B cell (primary cell): ENCODE results near the gene DOCK1. TPM values are rescaled to one million over a fixed set of nuclear protein-coding genes. Genes with fewer than 3 reads are reported as not detected.

ENCODE experiments used
- ATAC-seq: fragments of 200-7000 bp; cut with Tn5 transposase; one replicate; pipeline ENCODE4 v1.10.0; 2021; ENCODE audit warnings: low read depth, mild to moderate bottlenecking, moderate number of reproducible peaks, moderate library complexity
- CTCF ChIA-PET: fragments of 350-600 bp; sonication (Branson Sonifier 250); formaldehyde crosslinking; loops from one replicate; lab custom pipeline; 2021; ENCODE audit warnings: antibody characterized with exemption, inconsistent platforms; lab: Charles Lee
- POLR2A ChIA-PET: fragments of 350-600 bp; sonication (Branson Sonifier 250); formaldehyde crosslinking; loops from one replicate; lab custom pipeline; 2021; ENCODE audit warnings: antibody characterized with exemption; lab: Charles Lee
- DNase-seq: peaks from one replicate; pipeline ENCODE4 v3.0.0; 2013
- H2AFZ ChIP-seq: 2 replicates; pipeline ENCODE4 v1.6.1; 2012; ENCODE audit warnings: mild to moderate bottlenecking, low read depth, low read length; ENCODE audit not compliant: insufficient read depth, poor library complexity, severe bottlenecking
- H3K27ac ChIP-seq, 2 donors: 1 replicate in 1 of 2; 2 replicates in 1 of 2; pipeline ENCODE4 v1.5.1; 2012 to 2013; ENCODE audit warnings: low read length in 2 of 2, mild to moderate bottlenecking in 2 of 2, moderate library complexity in 1 of 2
- H3K27me3 ChIP-seq, 4 experiments: fragments of 200-600 bp in 1 of 4; sonication (generic) in 1 of 4; replicated peaks in 1 of 4; 1 replicate in 2 of 4; 2 replicates in 2 of 4; pipeline versions ENCODE4 v1.6.1 to v1.7.0; 2013 to 2016; ENCODE audit warnings: low read length in 3 of 4, mild to moderate bottlenecking in 2 of 4, mixed read lengths in 1 of 4, moderate library complexity in 1 of 4; ENCODE audit not compliant: insufficient read depth in 4 of 4, control insufficient read depth in 3 of 4; ENCODE audit errors: control extremely low read depth in 1 of 4
- H3K36me3 ChIP-seq, 2 experiments: replicated peaks in 1 of 2; 1 replicate in 1 of 2; 2 replicates in 1 of 2; pipeline versions ENCODE4 v1.6.1 to v1.7.1; 2013; ENCODE audit warnings: low read length in 1 of 2; ENCODE audit not compliant: insufficient read depth in 2 of 2, control insufficient read depth in 1 of 2; ENCODE audit errors: control extremely low read depth in 1 of 2, extremely low read depth in 1 of 2
- H3K4me1 ChIP-seq, 2 donors: fragments of 200-600 bp in 1 of 2; sonication (generic) in 1 of 2; 1 replicate in 1 of 2; 2 replicates in 1 of 2; pipeline versions ENCODE4 v1.5.1 to v1.6.1; 2013 to 2017; ENCODE audit warnings: low read length in 2 of 2; ENCODE audit not compliant: control insufficient read depth in 2 of 2, insufficient read depth in 2 of 2
- H3K4me2 ChIP-seq: replicated peaks from 2 replicates; pipeline ENCODE3; 2012; ENCODE audit warnings: mild to moderate bottlenecking, low read depth, low read length; ENCODE audit not compliant: poor library complexity, severe bottlenecking
- H3K4me3 ChIP-seq, 5 experiments: fragments of 200-600 bp in 1 of 5; sonication (generic) in 1 of 5; 1 replicate in 3 of 5; 2 replicates in 2 of 5; pipeline versions ENCODE4 v1.5.1 to v1.7.0; 2011 to 2016; ENCODE audit warnings: low read length in 4 of 5, mild to moderate bottlenecking in 4 of 5, low read depth in 2 of 5, control low read depth in 1 of 5, moderate library complexity in 1 of 5; ENCODE audit not compliant: insufficient read depth in 1 of 5; ENCODE audit errors: control extremely low read depth in 1 of 5, extremely low read depth in 1 of 5
- H3K79me2 ChIP-seq: fragments of 200-600 bp; sonication (generic); one replicate; pipeline ENCODE4 v1.6.0; 2016; ENCODE audit warnings: low read length; ENCODE audit not compliant: control insufficient read depth, insufficient read depth
- H3K9ac ChIP-seq: fragments of 200-600 bp; sonication (generic); 2 replicates; pipeline ENCODE4 v1.6.1; 2017; ENCODE audit warnings: mild to moderate bottlenecking, low read length, moderate library complexity
- H3K9me3 ChIP-seq, 3 donors: one replicate each; pipeline versions ENCODE4 v1.6.1 to v1.7.1; 2013; ENCODE audit warnings: low read length in 2 of 3; ENCODE audit not compliant: control insufficient read depth in 2 of 3, insufficient read depth in 1 of 3; ENCODE audit errors: control extremely low read depth in 1 of 3
- H4K20me1 ChIP-seq: 2 replicates; pipeline ENCODE4 v1.6.0; 2012; ENCODE audit warnings: mild to moderate bottlenecking, low read length; ENCODE audit not compliant: insufficient read depth, control insufficient read depth, poor library complexity, severe bottlenecking
- H3K27ac Mint-ChIP-seq: one replicate; pipeline ENCODE4 v1.8.0; 2021; ENCODE audit warnings: mixed read lengths
- H3K27me3 Mint-ChIP-seq: one replicate; pipeline ENCODE4 v1.8.0; 2021; ENCODE audit warnings: mixed read lengths
- H3K4me1 Mint-ChIP-seq: one replicate; pipeline ENCODE4 v1.8.0; 2021; ENCODE audit warnings: mixed read lengths
- H3K4me3 Mint-ChIP-seq: one replicate; pipeline ENCODE4 v1.8.0; 2021; ENCODE audit warnings: mixed read lengths
- H3K9me3 Mint-ChIP-seq: one replicate; pipeline ENCODE4 v1.8.0; 2022; ENCODE audit warnings: mixed read lengths; ENCODE audit not compliant: insufficient read depth
- EZH2 ChIP-seq: IDR thresholded peaks from 2 replicates; pipeline ENCODE4 v1.6.1; 2012; ENCODE audit warnings: borderline replicate concordance, low read depth, mild to moderate bottlenecking, moderate library complexity, low read length; ENCODE audit not compliant: insufficient read depth, poor library complexity, severe bottlenecking
- WGBS: methylation state at CpG from one replicate; pipeline ENCODE4 v1.1.5; 2013; ENCODE audit warnings: missing lambda C conversion rate; ENCODE audit not compliant: insufficient coverage; 5-methylcytosine and 5-hydroxymethylcytosine counted together
- intact Hi-C: fragments of 100-400 bp; cut with micrococcal nuclease; formaldehyde crosslinking; loops from one replicate; pipeline ENCODE4 v1.10.0; 2022
- polyA plus RNA-seq: library from polyadenylated mRNA; depleted of rRNA; stranded (reverse); fragments of >200 nt; gene quantifications from 2 replicates; pipeline ENCODE4 v1.2.3, GENCODE V29; 2012
- total RNA-seq, 2 donors: library from RNA; stranded (reverse); fragments of 120-200 nt in 1 of 2; gene quantifications; 1 replicate in 1 of 2; 2 replicates in 1 of 2; pipeline versions ENCODE4 v1.2.3 to v1.2.4, GENCODE V29; 2013 to 2022
- TF ChIP-seq, protein P1 (sequence below): fragments of 200-600 bp; IDR thresholded peaks from one replicate; pipeline ENCODE4 v1.8.0; 2022; ENCODE audit warnings: antibody characterized with exemption, mild to moderate bottlenecking

Gene DOCK1
- total and polyA plus RNA-seq, 2 donors (not counting 1 experiment from before 2014, with no cell fraction given), result not detected

DNA sequence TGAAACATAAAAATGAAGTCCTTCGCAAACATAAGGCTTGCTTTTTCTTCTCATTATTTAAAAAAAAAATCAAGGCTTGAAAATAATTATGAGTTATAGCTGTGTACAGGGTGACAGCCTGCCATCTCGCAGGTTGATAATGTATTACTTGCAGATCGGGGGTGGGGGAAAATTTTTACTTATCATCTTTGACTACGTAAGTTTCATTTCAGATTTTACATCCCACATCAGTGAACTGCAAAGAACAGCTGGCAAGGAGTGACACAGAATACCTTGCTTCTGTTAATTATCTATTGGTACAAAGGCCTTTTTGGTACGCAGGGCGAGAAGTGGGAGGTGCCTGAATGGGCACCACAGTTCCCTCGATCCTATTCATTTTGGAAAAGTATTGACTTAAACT, 232.2 kb downstream of the DOCK1 start:
- Histone ChIP-seq H3K27me3 (no peaks in the 10 kb centered on the region), H3K4me3 (no peak overlapping the region), H3K79me2 (no peaks in the 10 kb centered on the region), H4K20me1 (no peaks in the 10 kb centered on the region), H3K9me3 (no peaks in the 10 kb centered on the region), H3K4me2 (no peak overlapping the region), H3K9ac (no peak overlapping the region), H2AFZ (no peak overlapping the region), H3K36me3 (no peaks in the 10 kb centered on the region), H3K27ac (no peak overlapping the region), H3K4me1 (peaks cover 8 to 13% of the 10 kb centered on the region in 2 donors)
- intact Hi-C loops, result no loop called here
- ChIA-PET CTCF (no interaction called here), POLR2A (no interaction called here)
- no peak for DNase-seq
- TF ChIP-seq, protein P1, sequence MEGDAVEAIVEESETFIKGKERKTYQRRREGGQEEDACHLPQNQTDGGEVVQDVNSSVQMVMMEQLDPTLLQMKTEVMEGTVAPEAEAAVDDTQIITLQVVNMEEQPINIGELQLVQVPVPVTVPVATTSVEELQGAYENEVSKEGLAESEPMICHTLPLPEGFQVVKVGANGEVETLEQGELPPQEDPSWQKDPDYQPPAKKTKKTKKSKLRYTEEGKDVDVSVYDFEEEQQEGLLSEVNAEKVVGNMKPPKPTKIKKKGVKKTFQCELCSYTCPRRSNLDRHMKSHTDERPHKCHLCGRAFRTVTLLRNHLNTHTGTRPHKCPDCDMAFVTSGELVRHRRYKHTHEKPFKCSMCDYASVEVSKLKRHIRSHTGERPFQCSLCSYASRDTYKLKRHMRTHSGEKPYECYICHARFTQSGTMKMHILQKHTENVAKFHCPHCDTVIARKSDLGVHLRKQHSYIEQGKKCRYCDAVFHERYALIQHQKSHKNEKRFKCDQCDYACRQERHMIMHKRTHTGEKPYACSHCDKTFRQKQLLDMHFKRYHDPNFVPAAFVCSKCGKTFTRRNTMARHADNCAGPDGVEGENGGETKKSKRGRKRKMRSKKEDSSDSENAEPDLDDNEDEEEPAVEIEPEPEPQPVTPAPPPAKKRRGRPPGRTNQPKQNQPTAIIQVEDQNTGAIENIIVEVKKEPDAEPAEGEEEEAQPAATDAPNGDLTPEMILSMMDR, result no peak
- no peak for TF ChIP-seq EZH2
- Mint-ChIP-seq H3K9me3 (no peaks in the 10 kb centered on the region), H3K27ac (no peak overlapping the region), H3K4me3 (no peak overlapping the region), H3K4me1 (peaks cover 14% of the 10 kb centered on the region), H3K27me3 (no peaks in the 10 kb centered on the region)
- WGBS, result 90% methylated on average over 3 of the region's 7 CpGs
- ATAC-seq, result no peak

DNA sequence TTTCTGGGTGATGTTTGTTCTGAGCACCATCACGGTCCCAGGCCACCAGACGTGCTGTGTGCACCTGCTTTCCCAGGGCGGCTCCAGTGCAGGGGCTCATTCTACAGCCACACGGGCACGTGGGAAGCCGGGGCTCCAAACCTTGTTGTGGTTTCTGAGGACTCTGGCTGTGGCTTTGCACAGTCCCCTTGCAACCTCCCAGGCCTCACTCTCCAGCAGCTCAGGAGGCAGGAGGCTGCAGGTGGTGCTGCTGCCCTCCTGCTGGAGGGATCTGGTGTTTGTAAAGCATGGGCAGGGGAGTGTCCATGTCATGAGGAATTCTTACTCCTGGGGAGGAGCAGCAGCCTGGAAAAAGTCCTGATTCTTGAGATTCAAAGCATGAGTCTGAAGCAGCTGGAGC, 236.9 kb downstream of the DOCK1 start:
- no peak for TF ChIP-seq EZH2
- TF ChIP-seq, protein P1, result no peak
- POLR2A ChIA-PET, result no interaction called here
- 5% methylated on average over 6 of the region's 6 CpGs for WGBS

More for the DNA sequence above, 236.9 kb downstream of the DOCK1 start:
- no peak overlapping the region for H3K27ac Mint-ChIP-seq
- Histone ChIP-seq H3K4me3 (no peak overlapping the region), H4K20me1 (no peaks in the 10 kb centered on the region), H2AFZ (no peak overlapping the region), H3K9ac (no peak overlapping the region), H3K27me3 (no peaks in the 10 kb centered on the region), H3K4me2 (no peak overlapping the region), H3K4me1 (no peaks in the 10 kb centered on the region), H3K79me2 (no peaks in the 10 kb centered on the region), H3K9me3 (peaks cover 0 to 2% (median 0%) of the 10 kb centered on the region in 3 donors), H3K36me3 (no peaks in the 10 kb centered on the region), H3K27ac (no peak overlapping the region)
- no peaks in the 10 kb centered on the region for H3K9me3 Mint-ChIP-seq
- no peak overlapping the region for H3K4me3 Mint-ChIP-seq
- no peaks in the 10 kb centered on the region for H3K27me3 Mint-ChIP-seq
- ATAC-seq (no peak), DNase-seq (no peak)
- intact Hi-C loops, result no loop called here
- peaks cover 1% of the 10 kb centered on the region for H3K4me1 Mint-ChIP-seq
- CTCF ChIA-PET, result no interaction called here
